Nephron (organoid): ENCODE measurements around the gene HIVEP2.
A peak's percentile ranks its signal among the peaks of the same experiment; 100 is the strongest.

Experiments used
- H3K27ac Mint-ChIP-seq, 3 experiments: 2 replicates each; pipeline ENCODE4 v1.8.0; 2020; ENCODE audit warnings: mixed read lengths in 3 of 3, mild to moderate bottlenecking in 2 of 3, moderate library complexity in 1 of 3
- H3K27me3 Mint-ChIP-seq: 2 replicates; pipeline ENCODE4 v1.8.0; 2021; ENCODE audit warnings: low read depth, mild to moderate bottlenecking, moderate library complexity, mixed read lengths
- H3K36me3 Mint-ChIP-seq: 2 replicates; pipeline ENCODE4 v1.8.0; 2020; ENCODE audit warnings: low read depth, mixed read lengths
- H3K4me1 Mint-ChIP-seq: 2 replicates; pipeline ENCODE4 v1.8.0; 2020; ENCODE audit warnings: mixed read lengths
- H3K4me3 Mint-ChIP-seq, 3 experiments: 2 replicates each; pipeline ENCODE4 v1.8.0; 2020; ENCODE audit warnings: mild to moderate bottlenecking in 3 of 3, mixed read lengths in 3 of 3, moderate library complexity in 2 of 3
- H3K9me3 Mint-ChIP-seq: 2 replicates; pipeline ENCODE4 v1.8.0; 2020; ENCODE audit warnings: mixed read lengths
- CTCF ChIP-seq, 3 experiments: fragments of 200-600 bp; sonication (generic); IDR thresholded peaks; one replicate each; pipeline ENCODE4 v1.5.0; 2021; ENCODE audit warnings: antibody characterized with exemption in 3 of 3; ENCODE audit not compliant: unreplicated experiment in 3 of 3

HIVEP2 gene

DNA sequence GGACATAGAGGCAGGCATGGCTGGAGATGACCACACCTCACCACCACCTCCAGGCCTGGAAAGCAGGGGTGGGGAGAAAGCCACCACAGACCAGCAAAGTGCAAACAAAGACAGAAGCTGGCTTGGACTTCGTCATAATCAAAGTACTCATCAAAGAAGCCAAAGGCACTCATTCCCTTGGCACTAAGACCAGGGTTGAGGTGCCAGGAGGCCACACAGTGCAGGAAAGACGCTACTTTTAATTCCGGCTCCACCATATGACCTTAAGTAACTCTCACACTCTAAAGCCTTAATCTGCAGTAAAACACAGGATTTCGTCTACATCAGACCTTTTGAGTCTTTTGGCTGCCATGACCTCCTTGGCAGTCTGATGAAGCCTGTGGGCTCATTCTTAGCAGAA lies 123.1 kb downstream of the HIVEP2 start:
- Mint-ChIP-seq H3K9me3 (no peaks in the 10 kb centered on the region), H3K27ac (peak overlapping the region in 2 of 3 experiments; percentile 22 to 89), H3K4me3 (no peak overlapping the region), H3K4me1 (peaks cover 44% of the 10 kb centered on the region), H3K36me3 (no peaks in the 10 kb centered on the region), H3K27me3 (peaks cover 3% of the 10 kb centered on the region)
- no peak for TF ChIP-seq CTCF (IDR thresholded peaks at IDR 0.05; ENCODE audit: unreplicated experiment in 3 of 3)

DNA sequence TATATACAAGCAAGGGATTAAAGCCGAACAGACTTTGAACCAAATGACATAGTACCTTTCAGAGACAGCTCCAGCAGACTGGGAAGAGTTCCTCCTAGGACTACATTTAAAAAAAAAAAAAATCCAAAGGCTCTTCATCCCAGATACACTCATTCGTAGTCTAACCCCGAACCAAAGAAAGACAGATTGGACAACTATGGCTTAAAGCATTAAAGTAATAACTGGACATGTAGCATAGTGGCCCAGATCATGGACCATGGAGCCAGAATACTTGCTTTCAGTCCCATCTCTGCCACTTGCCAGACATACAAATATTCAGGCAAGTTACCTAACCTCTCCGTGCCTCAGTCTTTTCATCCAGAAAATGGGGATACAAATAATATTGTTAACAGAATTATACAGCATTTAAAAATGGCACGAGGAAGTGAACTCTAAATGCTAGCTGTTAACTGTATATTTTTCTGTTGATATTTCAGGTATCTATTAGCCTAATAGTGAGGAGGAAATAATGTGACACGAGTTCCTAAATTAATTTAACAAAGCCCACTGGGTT lies 123.7 kb downstream of the HIVEP2 start:
- TF ChIP-seq CTCF (IDR thresholded peaks at IDR 0.05; ENCODE audit: unreplicated experiment in 3 of 3) = no peak
- Mint-ChIP-seq H3K27ac (peak overlapping the region in 2 of 3 experiments; percentile 78 to 89), H3K27me3 (peaks cover 3% of the 10 kb centered on the region), H3K4me1 (peaks cover 51% of the 10 kb centered on the region), H3K4me3 (peak overlapping the region in 1 of 3 experiments; percentile 16), H3K9me3 (no peaks in the 10 kb centered on the region), H3K36me3 (no peaks in the 10 kb centered on the region)

DNA sequence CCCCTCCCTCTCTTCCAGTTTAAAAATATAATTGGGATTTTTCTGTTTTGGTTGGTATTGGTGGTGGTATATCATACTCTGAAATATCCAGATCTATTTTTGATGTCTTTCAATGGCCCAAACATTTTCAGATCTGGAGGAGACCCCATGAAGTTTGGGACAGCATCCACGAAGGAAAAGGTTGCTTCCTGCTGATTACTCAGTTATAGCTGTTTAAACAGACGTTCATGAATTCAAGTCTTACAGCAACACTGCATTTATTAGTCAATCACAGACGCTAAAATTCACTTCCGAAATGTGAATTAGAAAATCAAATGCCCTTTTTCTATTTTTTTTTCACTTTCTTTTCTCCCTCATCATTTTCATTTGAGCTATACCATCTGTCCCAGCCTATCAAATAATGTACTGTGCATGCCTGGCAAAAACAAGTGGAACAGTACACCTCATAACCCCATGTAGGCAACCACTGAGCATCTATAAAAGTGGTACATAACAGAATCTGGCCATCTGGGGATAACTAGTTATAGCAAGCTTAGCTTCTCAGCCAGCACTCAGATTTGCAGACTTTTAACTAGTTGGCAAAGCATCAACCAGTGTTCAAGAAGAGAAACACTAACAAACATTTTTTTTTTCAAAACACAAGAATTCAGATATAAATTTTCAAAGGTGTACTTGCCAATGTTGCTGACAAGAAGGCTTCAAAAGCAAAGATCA lies 124.5 kb downstream of the HIVEP2 start:
- H3K9me3 Mint-ChIP-seq = no peaks in the 10 kb centered on the region
- peak overlapping the region; percentile 88 to 96 (median 89) for H3K27ac Mint-ChIP-seq
- peaks cover 3% of the 10 kb centered on the region for H3K27me3 Mint-ChIP-seq
- peaks cover 53% of the 10 kb centered on the region for H3K4me1 Mint-ChIP-seq
- no peak for TF ChIP-seq CTCF (IDR thresholded peaks at IDR 0.05; ENCODE audit: unreplicated experiment in 3 of 3)
- H3K4me3 Mint-ChIP-seq = peak overlapping the region; percentile 35 to 64 (median 49)
- H3K36me3 Mint-ChIP-seq = no peaks in the 10 kb centered on the region

GRCh38 chr6:142819603-142820337 lies 125.2 kb downstream of the HIVEP2 start:
- Mint-ChIP-seq H3K9me3 (no peaks in the 10 kb centered on the region), H3K4me3 (peak overlapping the region; percentile 35 to 64 (median 49)), H3K4me1 (peaks cover 52% of the 10 kb centered on the region), H3K36me3 (no peaks in the 10 kb centered on the region), H3K27me3 (peaks cover 3% of the 10 kb centered on the region), H3K27ac (peak overlapping the region; percentile 88 to 96 (median 89))
- TF ChIP-seq CTCF (IDR thresholded peaks at IDR 0.05; ENCODE audit: unreplicated experiment in 3 of 3) = no peak

GRCh38 chr6:142816486-142816885 lies 128.5 kb downstream of the HIVEP2 start:
- Mint-ChIP-seq H3K9me3 (no peaks in the 10 kb centered on the region), H3K4me1 (peaks cover 30% of the 10 kb centered on the region), H3K27me3 (no peaks in the 10 kb centered on the region), H3K27ac (peak overlapping the region; percentile 40 to 77 (median 76)), H3K36me3 (no peaks in the 10 kb centered on the region), H3K4me3 (no peak overlapping the region)
- no peak for TF ChIP-seq CTCF (IDR thresholded peaks at IDR 0.05; ENCODE audit: unreplicated experiment in 3 of 3)
